ENCODE data around the gene BCLAF1. TPM values are rescaled to one million over a fixed set of nuclear protein-coding genes. Genes with fewer than 3 reads are reported as not detected.

Gene BCLAF1, protein sequence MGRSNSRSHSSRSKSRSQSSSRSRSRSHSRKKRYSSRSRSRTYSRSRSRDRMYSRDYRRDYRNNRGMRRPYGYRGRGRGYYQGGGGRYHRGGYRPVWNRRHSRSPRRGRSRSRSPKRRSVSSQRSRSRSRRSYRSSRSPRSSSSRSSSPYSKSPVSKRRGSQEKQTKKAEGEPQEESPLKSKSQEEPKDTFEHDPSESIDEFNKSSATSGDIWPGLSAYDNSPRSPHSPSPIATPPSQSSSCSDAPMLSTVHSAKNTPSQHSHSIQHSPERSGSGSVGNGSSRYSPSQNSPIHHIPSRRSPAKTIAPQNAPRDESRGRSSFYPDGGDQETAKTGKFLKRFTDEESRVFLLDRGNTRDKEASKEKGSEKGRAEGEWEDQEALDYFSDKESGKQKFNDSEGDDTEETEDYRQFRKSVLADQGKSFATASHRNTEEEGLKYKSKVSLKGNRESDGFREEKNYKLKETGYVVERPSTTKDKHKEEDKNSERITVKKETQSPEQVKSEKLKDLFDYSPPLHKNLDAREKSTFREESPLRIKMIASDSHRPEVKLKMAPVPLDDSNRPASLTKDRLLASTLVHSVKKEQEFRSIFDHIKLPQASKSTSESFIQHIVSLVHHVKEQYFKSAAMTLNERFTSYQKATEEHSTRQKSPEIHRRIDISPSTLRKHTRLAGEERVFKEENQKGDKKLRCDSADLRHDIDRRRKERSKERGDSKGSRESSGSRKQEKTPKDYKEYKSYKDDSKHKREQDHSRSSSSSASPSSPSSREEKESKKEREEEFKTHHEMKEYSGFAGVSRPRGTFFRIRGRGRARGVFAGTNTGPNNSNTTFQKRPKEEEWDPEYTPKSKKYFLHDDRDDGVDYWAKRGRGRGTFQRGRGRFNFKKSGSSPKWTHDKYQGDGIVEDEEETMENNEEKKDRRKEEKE
- total RNA-seq = 116 and 154 TPM in 2 replicates

DNA sequence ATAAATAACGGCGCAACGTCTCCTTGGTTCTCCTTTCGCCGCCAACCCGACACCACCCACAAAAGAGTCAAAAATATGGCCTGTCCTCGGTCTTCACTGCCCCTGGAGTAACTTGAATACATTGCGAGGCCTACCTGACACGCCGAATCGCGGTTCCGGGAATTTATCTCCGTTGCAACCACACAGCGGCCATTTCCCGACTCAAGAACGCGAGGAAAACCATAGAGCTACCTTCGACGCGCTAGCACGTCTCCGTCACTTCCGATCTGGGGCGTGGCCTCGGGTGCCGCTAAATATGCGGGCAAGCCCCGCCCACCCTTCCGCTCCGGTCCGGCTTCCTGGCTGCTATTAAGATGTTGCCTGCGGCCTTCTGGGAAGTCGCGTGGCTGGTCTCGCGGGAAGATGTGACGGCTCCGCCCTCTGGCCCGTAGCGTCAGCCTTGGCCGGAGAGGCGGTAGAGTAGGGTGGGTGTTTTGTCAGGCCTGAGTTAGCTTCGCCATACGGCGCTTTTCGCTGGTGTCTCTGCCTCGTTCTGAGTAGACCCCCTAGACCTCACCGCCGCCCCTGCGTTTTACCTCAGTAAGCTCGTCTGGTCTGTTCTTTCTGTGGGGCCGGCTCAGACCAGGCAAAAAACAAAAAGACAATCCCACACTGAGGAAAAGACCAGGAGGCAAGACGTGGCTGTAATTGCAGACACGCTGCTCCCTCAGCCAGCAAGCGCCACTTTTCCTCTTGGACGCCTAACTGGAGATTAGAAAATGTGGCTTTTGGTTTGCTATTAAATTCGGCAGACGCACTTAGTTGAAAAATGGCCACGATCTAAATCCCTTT is at the start of gene BCLAF1:
Gene BCLAF1, minus strand, starts transcription at position 268 of the 831 bp plus-strand sequence. CDS start 9,980 bp downstream, outside the sequence.
- TF ChIP-seq, protein P1, sequence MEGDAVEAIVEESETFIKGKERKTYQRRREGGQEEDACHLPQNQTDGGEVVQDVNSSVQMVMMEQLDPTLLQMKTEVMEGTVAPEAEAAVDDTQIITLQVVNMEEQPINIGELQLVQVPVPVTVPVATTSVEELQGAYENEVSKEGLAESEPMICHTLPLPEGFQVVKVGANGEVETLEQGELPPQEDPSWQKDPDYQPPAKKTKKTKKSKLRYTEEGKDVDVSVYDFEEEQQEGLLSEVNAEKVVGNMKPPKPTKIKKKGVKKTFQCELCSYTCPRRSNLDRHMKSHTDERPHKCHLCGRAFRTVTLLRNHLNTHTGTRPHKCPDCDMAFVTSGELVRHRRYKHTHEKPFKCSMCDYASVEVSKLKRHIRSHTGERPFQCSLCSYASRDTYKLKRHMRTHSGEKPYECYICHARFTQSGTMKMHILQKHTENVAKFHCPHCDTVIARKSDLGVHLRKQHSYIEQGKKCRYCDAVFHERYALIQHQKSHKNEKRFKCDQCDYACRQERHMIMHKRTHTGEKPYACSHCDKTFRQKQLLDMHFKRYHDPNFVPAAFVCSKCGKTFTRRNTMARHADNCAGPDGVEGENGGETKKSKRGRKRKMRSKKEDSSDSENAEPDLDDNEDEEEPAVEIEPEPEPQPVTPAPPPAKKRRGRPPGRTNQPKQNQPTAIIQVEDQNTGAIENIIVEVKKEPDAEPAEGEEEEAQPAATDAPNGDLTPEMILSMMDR (IDR thresholded peaks at IDR 0.05; ENCODE audit: insufficient read depth, low read depth, low read length) = no peak
- peak; percentile 100 for DNase-seq (ENCODE audit: low read depth)
- peak within 1 kb of the TSS; percentile 86 for H3K4me3 ChIP-seq (ENCODE audit: low read depth, low read length)

DNA sequence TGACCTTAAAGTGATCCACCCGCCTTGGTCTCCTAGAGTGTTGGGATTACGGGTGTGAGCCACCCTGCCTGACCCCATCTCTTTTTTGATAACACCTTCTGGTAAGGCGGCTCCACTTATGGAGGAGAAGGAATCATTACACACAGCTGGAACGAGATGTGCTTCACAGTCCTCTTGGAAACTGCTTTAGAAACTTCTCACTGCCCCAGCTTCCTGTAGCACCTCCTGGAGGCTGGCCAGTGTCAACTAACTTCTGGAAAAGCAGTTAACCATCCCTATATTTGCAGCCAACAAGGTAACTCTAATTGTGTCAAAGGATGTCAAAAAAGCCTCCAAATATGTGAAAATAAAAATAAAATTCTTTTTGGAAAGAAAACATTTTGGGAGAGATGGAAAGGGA is 48.8 kb upstream of the BCLAF1 start:
- no peak overlapping the region for H3K4me3 ChIP-seq (ENCODE audit: low read depth, low read length)
- TF ChIP-seq, protein P1 (IDR thresholded peaks at IDR 0.05; ENCODE audit: insufficient read depth, low read depth, low read length) = no peak
- DNase-seq (ENCODE audit: low read depth) = no peak

DNA sequence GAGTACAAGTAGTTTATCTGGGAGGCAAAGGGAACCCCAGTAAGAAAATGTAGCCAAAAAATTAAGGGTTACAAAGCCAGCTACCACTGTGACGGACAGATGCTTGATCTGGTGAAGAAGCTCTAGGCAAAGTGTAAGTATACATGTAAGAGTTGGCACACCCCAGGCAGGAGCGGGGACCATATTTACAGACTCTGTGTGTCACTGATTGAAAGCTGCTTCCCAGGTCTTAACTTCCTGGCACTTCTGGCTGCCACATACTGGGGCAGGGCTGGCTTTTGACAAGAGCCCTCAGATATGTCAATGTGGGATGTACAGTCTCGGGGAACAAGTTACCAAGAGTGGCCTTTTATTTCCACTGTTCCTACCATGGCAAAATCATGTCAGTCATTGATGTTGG is 48.0 kb upstream of the BCLAF1 start:
- no peak overlapping the region for H3K4me3 ChIP-seq (ENCODE audit: low read depth, low read length)
- DNase-seq (ENCODE audit: low read depth) = no peak
- TF ChIP-seq, protein P1 (IDR thresholded peaks at IDR 0.05; ENCODE audit: insufficient read depth, low read depth, low read length) = no peak

DNA sequence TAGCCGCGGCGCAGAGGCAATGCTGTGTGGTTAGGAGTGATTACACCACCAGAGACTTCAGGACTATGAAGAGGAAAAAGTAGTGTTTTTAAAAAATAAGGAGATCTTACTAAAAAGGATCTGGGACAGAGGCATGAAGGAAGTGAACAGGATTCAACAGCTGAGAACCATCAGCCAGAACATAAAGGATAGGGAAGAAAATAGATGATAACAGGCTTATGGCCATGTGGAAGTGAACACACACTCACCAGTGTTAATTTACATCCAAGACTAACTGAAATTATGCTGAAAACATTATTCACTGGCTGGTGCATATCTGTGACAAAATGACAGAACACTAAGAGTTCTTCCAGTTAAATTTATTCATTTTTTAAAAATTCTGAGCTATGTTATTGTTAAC is 47.5 kb upstream of the BCLAF1 start:
- H3K4me3 ChIP-seq (ENCODE audit: low read depth, low read length) = no peak overlapping the region
- no peak for DNase-seq (ENCODE audit: low read depth)
- TF ChIP-seq, protein P1 (IDR thresholded peaks at IDR 0.05; ENCODE audit: insufficient read depth, low read depth, low read length) = no peak

DNA sequence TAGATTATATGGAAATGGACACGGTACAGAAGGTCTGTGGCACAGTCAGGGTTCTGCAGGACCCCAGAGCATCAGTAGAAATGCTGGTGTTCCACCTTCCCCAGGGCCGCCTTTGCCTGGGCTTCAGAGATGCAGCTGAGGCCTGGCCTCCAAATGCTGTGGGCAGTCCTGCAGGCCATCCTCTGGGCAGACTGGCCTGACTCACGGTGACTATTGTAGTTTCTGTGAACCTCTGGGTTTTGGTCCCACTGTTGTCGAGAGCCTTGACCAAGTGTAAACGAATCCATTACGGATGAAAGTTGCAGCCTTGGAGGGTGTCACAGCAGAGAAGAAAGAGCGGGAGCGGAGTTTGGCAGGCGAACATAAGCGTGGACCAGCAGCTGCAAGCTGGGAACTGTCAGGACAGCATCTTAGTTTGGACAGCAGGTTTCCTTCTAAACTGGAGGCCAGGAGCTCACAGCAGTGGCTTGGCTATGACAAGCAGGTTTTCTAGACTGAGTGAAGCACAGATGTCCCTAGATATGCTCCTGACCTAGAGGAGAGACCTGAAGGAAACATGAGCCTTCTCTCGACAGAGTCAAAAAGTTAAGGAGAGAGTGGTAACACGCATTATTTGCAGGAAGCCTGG is 46.2 kb upstream of the BCLAF1 start:
- no peak for DNase-seq (ENCODE audit: low read depth)
- TF ChIP-seq, protein P1 (IDR thresholded peaks at IDR 0.05; ENCODE audit: insufficient read depth, low read depth, low read length) = no peak
- no peak overlapping the region for H3K4me3 ChIP-seq (ENCODE audit: low read depth, low read length)

DNA sequence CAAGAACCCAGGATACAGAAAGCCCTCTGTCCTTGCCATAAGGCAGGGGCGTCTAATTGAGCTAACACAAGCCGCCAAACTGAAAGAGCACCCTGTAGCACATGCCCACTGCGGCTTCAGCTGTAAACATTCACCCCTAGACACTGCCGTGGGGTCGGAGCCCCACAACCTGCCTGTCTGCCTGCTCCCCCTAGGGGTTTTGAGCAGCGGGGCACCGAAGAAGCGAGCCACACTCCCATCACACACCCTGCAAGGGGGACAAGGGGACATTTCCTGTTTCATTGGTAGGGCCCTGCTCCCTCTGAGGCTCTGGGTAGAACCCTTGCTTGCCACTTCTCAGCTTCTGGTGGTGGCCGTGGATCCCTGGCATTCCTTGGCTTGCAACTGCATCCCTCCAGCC is 45.2 kb upstream of the BCLAF1 start:
- TF ChIP-seq, protein P1 (IDR thresholded peaks at IDR 0.05; ENCODE audit: insufficient read depth, low read depth, low read length) = no peak
- no peak overlapping the region for H3K4me3 ChIP-seq (ENCODE audit: low read depth, low read length)
- DNase-seq (ENCODE audit: low read depth) = no peak

Measured in fibroblast of villous mesenchyme (primary cell).